HEK293 (cell line): Measurements from ENCODE around the gene KCNB1.

Experiments
- CTCF ChIA-PET: fragments of 350-600 bp; formaldehyde crosslinking; extraction: SDS; loops from one replicate; lab custom pipeline; 2021; ENCODE audit warnings: antibody characterized with exemption; lab: Yijun Ruan, JAX
- POLR2A ChIA-PET: fragments of 300-600 bp; formaldehyde crosslinking; extraction: SDS; loops from one replicate; lab custom pipeline; 2020; ENCODE audit warnings: antibody characterized with exemption, inconsistent platforms; lab: Yijun Ruan, JAX
- H3K27ac ChIP-seq: fragments of 200-500 bp; sonication (Bioruptor generic); 2 replicates; pipeline ENCODE4 v1.5.1; 2014; ENCODE audit warnings: low read depth, low read length, control low read depth, inconsistent platforms; ENCODE audit errors: extremely low read depth
- H3K36me3 ChIP-seq, 2 experiments: fragments of 200-500 bp in 1 of 2; sonication (Bioruptor generic) in 1 of 2; 1 replicate in 1 of 2; 2 replicates in 1 of 2; pipeline ENCODE4 v1.5.1; 2014 to 2017; ENCODE audit warnings: inconsistent platforms in 2 of 2, low read length in 2 of 2; ENCODE audit not compliant: control insufficient read depth in 2 of 2, insufficient read depth in 1 of 2
- H3K4me1 ChIP-seq: fragments of 200-500 bp; sonication (Bioruptor generic); 2 replicates; pipeline ENCODE4 v1.5.1; 2014; ENCODE audit warnings: mild to moderate bottlenecking, low read length, inconsistent platforms; ENCODE audit not compliant: control insufficient read depth, insufficient read depth
- H3K4me3 ChIP-seq: 2 replicates; pipeline ENCODE4 v1.5.1; 2011; ENCODE audit warnings: low read depth, mild to moderate bottlenecking, control low read depth, low read length, moderate library complexity
- H3K9me3 ChIP-seq: fragments of 200-500 bp; sonication (Bioruptor generic); 2 replicates; pipeline ENCODE4 v1.5.1; 2014; ENCODE audit warnings: low read depth, low read length, inconsistent platforms; ENCODE audit not compliant: control insufficient read depth, insufficient read depth
- HOXC10 ChIP-seq: sonication (generic); formaldehyde crosslinking; IDR thresholded peaks from 2 replicates; pipeline ENCODE4 v1.8.1; 2023; ENCODE audit warnings: mild to moderate bottlenecking, missing genetic modification reagents
- IKZF3 ChIP-seq: fragments of 450-650 bp; IDR thresholded peaks from 2 replicates; pipeline ENCODE4 v1.5.0; 2018; ENCODE audit warnings: missing biosample characterization, mild to moderate bottlenecking, missing genetic modification characterization, moderate library complexity
- KLF10 ChIP-seq: fragments of 450-650 bp; IDR thresholded peaks from 2 replicates; pipeline ENCODE4 v1.5.1; 2018; ENCODE audit warnings: missing biosample characterization, mild to moderate bottlenecking, missing genetic modification characterization
- TCF7L2 ChIP-seq: IDR thresholded peaks from 2 replicates; pipeline ENCODE4 v1.6.1; 2011; ENCODE audit warnings: low read depth, mild to moderate bottlenecking, inconsistent platforms, low read length, moderate library complexity, borderline replicate concordance
- ZBTB21 ChIP-seq: fragments of 450-650 bp; formaldehyde crosslinking; IDR thresholded peaks from 2 replicates; pipeline ENCODE4 v1.5.1; 2017; ENCODE audit warnings: missing biosample characterization, missing genetic modification characterization
- ZIC2 ChIP-seq: fragments of 450-650 bp; formaldehyde crosslinking; IDR thresholded peaks from 2 replicates; pipeline ENCODE4 v1.5.1; 2016; ENCODE audit warnings: missing biosample characterization, missing genetic modification characterization
- ZNF155 ChIP-seq: fragments of 450-650 bp; formaldehyde crosslinking; IDR thresholded peaks from 2 replicates; pipeline ENCODE4 v1.5.1; 2016; ENCODE audit warnings: missing biosample characterization, missing genetic modification characterization
- ZNF184 ChIP-seq: fragments of 450-650 bp; IDR thresholded peaks from 2 replicates; pipeline ENCODE4 v1.5.1; 2018; ENCODE audit warnings: missing biosample characterization, mild to moderate bottlenecking, missing genetic modification characterization
- ZNF341 ChIP-seq: fragments of 450-650 bp; formaldehyde crosslinking; IDR thresholded peaks from 2 replicates; pipeline ENCODE4; 2016; ENCODE audit warnings: low read depth, missing biosample characterization, missing genetic modification characterization
- ZNF366 ChIP-seq: fragments of 450-650 bp; formaldehyde crosslinking; conservative IDR thresholded peaks from 2 replicates; pipeline ENCODE4 v1.5.1; 2016; ENCODE audit warnings: missing biosample characterization, missing genetic modification characterization
- ZNF433 ChIP-seq: fragments of 450-650 bp; formaldehyde crosslinking; IDR thresholded peaks from 2 replicates; pipeline ENCODE4 v1.5.1; 2016; ENCODE audit warnings: missing biosample characterization, missing genetic modification characterization, low read depth
- ZNF621 ChIP-seq: fragments of 450-650 bp; formaldehyde crosslinking; IDR thresholded peaks from 2 replicates; pipeline ENCODE4 v1.5.1; 2017; ENCODE audit warnings: missing biosample characterization, missing genetic modification characterization
- ZNF623 ChIP-seq: fragments of 450-650 bp; formaldehyde crosslinking; IDR thresholded peaks from 2 replicates; pipeline ENCODE4 v1.5.1; 2016; ENCODE audit warnings: missing biosample characterization, missing genetic modification characterization
- ZNF629 ChIP-seq: fragments of 450-650 bp; formaldehyde crosslinking; IDR thresholded peaks from 2 replicates; pipeline ENCODE4 v1.5.1; 2017; ENCODE audit warnings: missing biosample characterization, missing genetic modification characterization
- ZSCAN30 ChIP-seq: fragments of 450-650 bp; IDR thresholded peaks from 2 replicates; pipeline ENCODE4 v1.5.1; 2018; ENCODE audit warnings: missing biosample characterization, mild to moderate bottlenecking, missing genetic modification characterization, moderate library complexity
- TF ChIP-seq, protein P1 (sequence below): fragments of 450-650 bp; formaldehyde crosslinking; IDR thresholded peaks from 2 replicates; pipeline ENCODE4 v1.5.1; 2016; ENCODE audit warnings: missing biosample characterization, missing genetic modification characterization
- TF ChIP-seq, protein P2 (sequence below): fragments of 450-650 bp; formaldehyde crosslinking; IDR thresholded peaks from 2 replicates; pipeline ENCODE4 v1.5.1; 2017; ENCODE audit warnings: missing biosample characterization, missing genetic modification characterization
- TF ChIP-seq, protein P3 (sequence below): fragments of 450-650 bp; formaldehyde crosslinking; IDR thresholded peaks from 2 replicates; pipeline ENCODE4 v1.5.1; 2016; ENCODE audit warnings: missing biosample characterization, missing genetic modification characterization
- TF ChIP-seq, protein P4 (sequence below): fragments of 450-650 bp; formaldehyde crosslinking; IDR thresholded peaks from 2 replicates; pipeline ENCODE4 v1.5.1; 2016; ENCODE audit warnings: missing biosample characterization, missing genetic modification characterization, low read depth
- TF ChIP-seq, protein P5 (sequence below): fragments of 450-650 bp; formaldehyde crosslinking; IDR thresholded peaks from 2 replicates; pipeline ENCODE4 v1.5.1; 2016; ENCODE audit warnings: missing biosample characterization, missing genetic modification characterization
- TF ChIP-seq, protein P6 (sequence below): fragments of 450-650 bp; formaldehyde crosslinking; optimal IDR thresholded peaks from 2 replicates; pipeline ENCODE3; 2016; ENCODE audit warnings: missing biosample characterization, mild to moderate bottlenecking, missing genetic modification characterization
- TF ChIP-seq, protein P7 (sequence below): fragments of 450-650 bp; formaldehyde crosslinking; IDR thresholded peaks from 2 replicates; pipeline ENCODE4 v1.5.1; 2016; ENCODE audit warnings: missing biosample characterization, missing genetic modification characterization

The KCNB1 gene

DNA sequence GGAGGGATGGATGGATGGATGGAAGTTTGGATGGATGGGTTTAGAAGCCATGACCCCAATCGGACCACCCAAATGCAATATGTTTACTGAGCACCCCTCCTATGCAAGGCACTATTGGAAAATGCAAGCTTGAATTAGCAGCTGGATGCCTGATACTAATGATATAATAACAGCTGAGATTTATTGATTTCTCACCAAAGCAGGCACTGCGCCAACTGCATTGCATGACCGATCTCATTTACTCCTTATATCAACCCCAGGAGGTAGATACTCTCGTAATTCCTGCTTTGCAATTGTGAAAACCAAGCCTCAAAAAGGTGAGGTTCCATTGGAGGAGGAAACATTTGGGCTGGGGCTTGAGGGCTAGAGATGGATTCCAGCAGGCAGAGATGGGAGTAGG is 89.7 kb downstream of the KCNB1 start:
- ChIA-PET CTCF (interaction anchor here (0.5 to 4.2 kb wide), 2 partner anchors 8 to 474 kb away, joined by 3 to 21 read pairs; no protein-coding TSS in a partner anchor), POLR2A (no interaction called here)
- Histone ChIP-seq H3K36me3 (no peaks in the 10 kb centered on the region), H3K9me3 (no peaks in the 10 kb centered on the region), H3K4me3 (no peak overlapping the region), H3K4me1 (no peaks in the 10 kb centered on the region), H3K27ac (no peak overlapping the region)
- TF ChIP-seq HOXC10 (CRISPR knock-in tag) (no peak), ZNF433 (tag by site-specific recombination) (no peak), ZNF629 (tag by site-specific recombination) (0 out of 2 replicates have a peak, but pooled peaks have one; percentile 32), IKZF3 (tag by site-specific recombination) (peak; percentile 27; the same call in 1 of the 2 replicates), KLF10 (0 out of 2 replicates have a peak, but pooled peaks have one; percentile 22), ZIC2 (tag by site-specific recombination) (peak; percentile 64), ZNF366 (peak; percentile 72), ZBTB21 (tag by site-specific recombination) (0 out of 2 replicates have a peak, but pooled peaks have one; percentile 27)
- TF ChIP-seq, protein P1, sequence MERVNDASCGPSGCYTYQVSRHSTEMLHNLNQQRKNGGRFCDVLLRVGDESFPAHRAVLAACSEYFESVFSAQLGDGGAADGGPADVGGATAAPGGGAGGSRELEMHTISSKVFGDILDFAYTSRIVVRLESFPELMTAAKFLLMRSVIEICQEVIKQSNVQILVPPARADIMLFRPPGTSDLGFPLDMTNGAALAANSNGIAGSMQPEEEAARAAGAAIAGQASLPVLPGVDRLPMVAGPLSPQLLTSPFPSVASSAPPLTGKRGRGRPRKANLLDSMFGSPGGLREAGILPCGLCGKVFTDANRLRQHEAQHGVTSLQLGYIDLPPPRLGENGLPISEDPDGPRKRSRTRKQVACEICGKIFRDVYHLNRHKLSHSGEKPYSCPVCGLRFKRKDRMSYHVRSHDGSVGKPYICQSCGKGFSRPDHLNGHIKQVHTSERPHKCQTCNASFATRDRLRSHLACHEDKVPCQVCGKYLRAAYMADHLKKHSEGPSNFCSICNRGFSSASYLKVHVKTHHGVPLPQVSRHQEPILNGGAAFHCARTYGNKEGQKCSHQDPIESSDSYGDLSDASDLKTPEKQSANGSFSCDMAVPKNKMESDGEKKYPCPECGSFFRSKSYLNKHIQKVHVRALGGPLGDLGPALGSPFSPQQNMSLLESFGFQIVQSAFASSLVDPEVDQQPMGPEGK (tag by site-specific recombination): no peak
- TF ChIP-seq, protein P2, sequence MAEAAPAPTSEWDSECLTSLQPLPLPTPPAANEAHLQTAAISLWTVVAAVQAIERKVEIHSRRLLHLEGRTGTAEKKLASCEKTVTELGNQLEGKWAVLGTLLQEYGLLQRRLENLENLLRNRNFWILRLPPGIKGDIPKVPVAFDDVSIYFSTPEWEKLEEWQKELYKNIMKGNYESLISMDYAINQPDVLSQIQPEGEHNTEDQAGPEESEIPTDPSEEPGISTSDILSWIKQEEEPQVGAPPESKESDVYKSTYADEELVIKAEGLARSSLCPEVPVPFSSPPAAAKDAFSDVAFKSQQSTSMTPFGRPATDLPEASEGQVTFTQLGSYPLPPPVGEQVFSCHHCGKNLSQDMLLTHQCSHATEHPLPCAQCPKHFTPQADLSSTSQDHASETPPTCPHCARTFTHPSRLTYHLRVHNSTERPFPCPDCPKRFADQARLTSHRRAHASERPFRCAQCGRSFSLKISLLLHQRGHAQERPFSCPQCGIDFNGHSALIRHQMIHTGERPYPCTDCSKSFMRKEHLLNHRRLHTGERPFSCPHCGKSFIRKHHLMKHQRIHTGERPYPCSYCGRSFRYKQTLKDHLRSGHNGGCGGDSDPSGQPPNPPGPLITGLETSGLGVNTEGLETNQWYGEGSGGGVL (tag by site-specific recombination): peak; percentile 21; the same call in 1 of the 2 replicates
- TF ChIP-seq, protein P3, sequence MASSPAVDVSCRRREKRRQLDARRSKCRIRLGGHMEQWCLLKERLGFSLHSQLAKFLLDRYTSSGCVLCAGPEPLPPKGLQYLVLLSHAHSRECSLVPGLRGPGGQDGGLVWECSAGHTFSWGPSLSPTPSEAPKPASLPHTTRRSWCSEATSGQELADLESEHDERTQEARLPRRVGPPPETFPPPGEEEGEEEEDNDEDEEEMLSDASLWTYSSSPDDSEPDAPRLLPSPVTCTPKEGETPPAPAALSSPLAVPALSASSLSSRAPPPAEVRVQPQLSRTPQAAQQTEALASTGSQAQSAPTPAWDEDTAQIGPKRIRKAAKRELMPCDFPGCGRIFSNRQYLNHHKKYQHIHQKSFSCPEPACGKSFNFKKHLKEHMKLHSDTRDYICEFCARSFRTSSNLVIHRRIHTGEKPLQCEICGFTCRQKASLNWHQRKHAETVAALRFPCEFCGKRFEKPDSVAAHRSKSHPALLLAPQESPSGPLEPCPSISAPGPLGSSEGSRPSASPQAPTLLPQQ: 0 out of 2 replicates have a peak, but pooled peaks have one; percentile 31
- TF ChIP-seq, protein P4, sequence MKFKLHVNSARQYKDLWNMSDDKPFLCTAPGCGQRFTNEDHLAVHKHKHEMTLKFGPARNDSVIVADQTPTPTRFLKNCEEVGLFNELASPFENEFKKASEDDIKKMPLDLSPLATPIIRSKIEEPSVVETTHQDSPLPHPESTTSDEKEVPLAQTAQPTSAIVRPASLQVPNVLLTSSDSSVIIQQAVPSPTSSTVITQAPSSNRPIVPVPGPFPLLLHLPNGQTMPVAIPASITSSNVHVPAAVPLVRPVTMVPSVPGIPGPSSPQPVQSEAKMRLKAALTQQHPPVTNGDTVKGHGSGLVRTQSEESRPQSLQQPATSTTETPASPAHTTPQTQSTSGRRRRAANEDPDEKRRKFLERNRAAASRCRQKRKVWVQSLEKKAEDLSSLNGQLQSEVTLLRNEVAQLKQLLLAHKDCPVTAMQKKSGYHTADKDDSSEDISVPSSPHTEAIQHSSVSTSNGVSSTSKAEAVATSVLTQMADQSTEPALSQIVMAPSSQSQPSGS (tag by site-specific recombination): no peak

DNA sequence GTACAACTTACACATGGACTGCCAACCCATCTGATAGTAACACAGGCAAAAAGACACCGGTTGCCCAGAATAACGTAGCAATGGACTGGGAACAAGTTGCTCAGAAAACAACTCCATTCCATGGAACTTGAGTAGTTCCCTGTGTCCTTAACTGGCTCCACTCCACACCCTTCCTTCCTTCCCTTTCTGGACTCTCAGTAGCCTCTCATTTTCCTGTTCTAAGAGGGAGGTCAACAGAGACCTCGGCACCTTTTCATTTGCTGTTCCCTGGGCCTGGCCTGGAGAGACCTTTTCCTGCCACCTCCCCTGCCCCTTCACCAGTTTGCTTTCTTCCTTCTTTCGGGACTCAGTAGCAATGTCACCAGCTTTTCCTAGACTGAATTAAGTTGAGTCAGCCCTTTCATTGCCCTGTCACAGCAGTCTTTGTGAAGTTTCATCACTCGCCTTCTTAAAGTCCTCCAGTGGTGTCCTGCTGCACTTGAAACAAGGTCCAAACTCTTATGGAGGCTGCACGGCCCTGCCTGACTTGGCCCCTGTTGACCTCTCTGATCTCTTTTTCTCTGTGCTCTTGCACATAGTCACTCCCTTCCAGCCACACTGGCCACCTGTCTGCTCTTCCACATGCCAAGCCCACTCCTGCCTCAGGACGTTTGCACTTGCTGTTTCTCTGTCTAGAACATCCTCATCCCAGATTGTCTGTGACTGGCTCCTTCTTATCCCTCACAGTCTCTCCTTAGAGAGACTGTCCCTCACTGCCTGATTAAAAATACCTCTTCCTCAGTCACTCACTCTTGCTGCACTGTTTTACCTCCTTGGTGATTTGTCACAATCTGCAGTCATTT is 90.8 kb downstream of the KCNB1 start:
- CTCF ChIA-PET: no interaction called here
- Histone ChIP-seq H3K4me3 (no peak overlapping the region), H3K4me1 (no peaks in the 10 kb centered on the region), H3K36me3 (no peaks in the 10 kb centered on the region), H3K9me3 (no peaks in the 10 kb centered on the region), H3K27ac (no peak overlapping the region)
- POLR2A ChIA-PET: no interaction called here
- TF ChIP-seq ZNF621 (tag by site-specific recombination): no peak
- peak; percentile 95 for TF ChIP-seq ZNF623 (tag by site-specific recombination)
- no peak for TF ChIP-seq ZNF184
- peak; percentile 50 for TF ChIP-seq ZNF341 (tag by site-specific recombination)
- TF ChIP-seq, protein P5, sequence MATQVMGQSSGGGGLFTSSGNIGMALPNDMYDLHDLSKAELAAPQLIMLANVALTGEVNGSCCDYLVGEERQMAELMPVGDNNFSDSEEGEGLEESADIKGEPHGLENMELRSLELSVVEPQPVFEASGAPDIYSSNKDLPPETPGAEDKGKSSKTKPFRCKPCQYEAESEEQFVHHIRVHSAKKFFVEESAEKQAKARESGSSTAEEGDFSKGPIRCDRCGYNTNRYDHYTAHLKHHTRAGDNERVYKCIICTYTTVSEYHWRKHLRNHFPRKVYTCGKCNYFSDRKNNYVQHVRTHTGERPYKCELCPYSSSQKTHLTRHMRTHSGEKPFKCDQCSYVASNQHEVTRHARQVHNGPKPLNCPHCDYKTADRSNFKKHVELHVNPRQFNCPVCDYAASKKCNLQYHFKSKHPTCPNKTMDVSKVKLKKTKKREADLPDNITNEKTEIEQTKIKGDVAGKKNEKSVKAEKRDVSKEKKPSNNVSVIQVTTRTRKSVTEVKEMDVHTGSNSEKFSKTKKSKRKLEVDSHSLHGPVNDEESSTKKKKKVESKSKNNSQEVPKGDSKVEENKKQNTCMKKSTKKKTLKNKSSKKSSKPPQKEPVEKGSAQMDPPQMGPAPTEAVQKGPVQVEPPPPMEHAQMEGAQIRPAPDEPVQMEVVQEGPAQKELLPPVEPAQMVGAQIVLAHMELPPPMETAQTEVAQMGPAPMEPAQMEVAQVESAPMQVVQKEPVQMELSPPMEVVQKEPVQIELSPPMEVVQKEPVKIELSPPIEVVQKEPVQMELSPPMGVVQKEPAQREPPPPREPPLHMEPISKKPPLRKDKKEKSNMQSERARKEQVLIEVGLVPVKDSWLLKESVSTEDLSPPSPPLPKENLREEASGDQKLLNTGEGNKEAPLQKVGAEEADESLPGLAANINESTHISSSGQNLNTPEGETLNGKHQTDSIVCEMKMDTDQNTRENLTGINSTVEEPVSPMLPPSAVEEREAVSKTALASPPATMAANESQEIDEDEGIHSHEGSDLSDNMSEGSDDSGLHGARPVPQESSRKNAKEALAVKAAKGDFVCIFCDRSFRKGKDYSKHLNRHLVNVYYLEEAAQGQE (tag by site-specific recombination): no peak
- TF ChIP-seq, protein P6, sequence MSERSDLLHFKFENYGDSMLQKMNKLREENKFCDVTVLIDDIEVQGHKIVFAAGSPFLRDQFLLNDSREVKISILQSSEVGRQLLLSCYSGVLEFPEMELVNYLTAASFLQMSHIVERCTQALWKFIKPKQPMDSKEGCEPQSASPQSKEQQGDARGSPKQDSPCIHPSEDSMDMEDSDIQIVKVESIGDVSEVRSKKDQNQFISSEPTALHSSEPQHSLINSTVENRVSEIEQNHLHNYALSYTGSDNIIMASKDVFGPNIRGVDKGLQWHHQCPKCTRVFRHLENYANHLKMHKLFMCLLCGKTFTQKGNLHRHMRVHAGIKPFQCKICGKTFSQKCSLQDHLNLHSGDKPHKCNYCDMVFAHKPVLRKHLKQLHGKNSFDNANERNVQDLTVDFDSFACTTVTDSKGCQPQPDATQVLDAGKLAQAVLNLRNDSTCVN: no peak
- TF ChIP-seq, protein P7, sequence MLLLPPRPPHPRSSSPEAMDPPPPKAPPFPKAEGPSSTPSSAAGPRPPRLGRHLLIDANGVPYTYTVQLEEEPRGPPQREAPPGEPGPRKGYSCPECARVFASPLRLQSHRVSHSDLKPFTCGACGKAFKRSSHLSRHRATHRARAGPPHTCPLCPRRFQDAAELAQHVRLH: no peak
- TF ChIP-seq TCF7L2: no peak
- TF ChIP-seq ZNF155 (tag by site-specific recombination): no peak
- TF ChIP-seq ZSCAN30 (tag by site-specific recombination): no peak
